SK-N-SH (cell line): ENCODE measurements around the gene CNTNAP2. TPM values are rescaled to one million over a fixed set of nuclear protein-coding genes. Genes with fewer than 3 reads are reported as not detected.

Source experiments
- CTCF ChIA-PET: fragments of 300-600, 350-600 bp; formaldehyde crosslinking; extraction: SDS; loops from one replicate; lab custom pipeline; 2021; lab: Yijun Ruan, JAX
- POLR2A ChIA-PET: fragments of 350-600 bp; sonication (Branson Sonifier 250); formaldehyde crosslinking; extraction: SDS; loops from one replicate; lab custom pipeline; 2020; ENCODE audit warnings: antibody characterized with exemption, inconsistent platforms; lab: Yijun Ruan, JAX
- DNase-seq: peaks from one replicate; pipeline ENCODE4 v3.0.0; 2012
- H2AFZ ChIP-seq: fragments of 200-600 bp; sonication (generic); 2 replicates; pipeline ENCODE4 v1.8.1; 2016; ENCODE audit warnings: antibody characterized with exemption, mild to moderate bottlenecking, low read depth
- H3F3A ChIP-seq: fragments of 200-600 bp; sonication (generic); replicated peaks from 2 replicates; pipeline ENCODE3; 2016; ENCODE audit warnings: antibody characterized with exemption, mild to moderate bottlenecking; ENCODE audit not compliant: insufficient read depth
- H3K27ac ChIP-seq, 2 experiments: fragments of 200-500 bp in 1 of 2; fragments of 200-600 bp in 1 of 2; sonication (Bioruptor generic) in 1 of 2; sonication (generic), shearing (Covaris generic) in 1 of 2; 2 replicates each; pipeline versions ENCODE4 v1.5.1 to v1.6.1; 2014 to 2016; ENCODE audit warnings: low read depth in 2 of 2, inconsistent platforms in 1 of 2, low read length in 1 of 2, mild to moderate bottlenecking in 1 of 2, mixed read lengths in 1 of 2
- H3K27me3 ChIP-seq: fragments of 200-600 bp; sonication (generic), shearing (Covaris generic); 2 replicates; pipeline ENCODE4 v1.6.1; 2016; ENCODE audit warnings: mixed run types; ENCODE audit not compliant: insufficient read depth
- H3K36me3 ChIP-seq, 2 experiments: fragments of 200-500 bp in 1 of 2; fragments of 200-600 bp in 1 of 2; sonication (Bioruptor generic) in 1 of 2; sonication (generic) in 1 of 2; replicated peaks in 1 of 2; 2 replicates each; pipeline versions ENCODE3 to v1.5.1; 2014 to 2016; ENCODE audit warnings: low read length in 1 of 2, mild to moderate bottlenecking in 1 of 2; ENCODE audit not compliant: insufficient read depth in 2 of 2, control insufficient read depth in 1 of 2
- H3K4me1 ChIP-seq, 2 experiments: fragments of 200-500 bp in 1 of 2; fragments of 200-600 bp in 1 of 2; sonication (Bioruptor generic) in 1 of 2; sonication (generic), shearing (Covaris generic) in 1 of 2; 2 replicates each; pipeline versions ENCODE4 v1.5.1 to v1.6.1; 2014 to 2016; ENCODE audit warnings: low read depth in 1 of 2, low read length in 1 of 2, mixed run types in 1 of 2; ENCODE audit not compliant: insufficient read depth in 2 of 2, control insufficient read depth in 1 of 2
- H3K4me2 ChIP-seq: fragments of 200-600 bp; sonication (generic), shearing (Covaris generic); 2 replicates; pipeline ENCODE4 v1.6.1; 2017; ENCODE audit warnings: mixed run types
- H3K4me3 ChIP-seq, 2 experiments: fragments of 200-500 bp in 1 of 2; fragments of 200-600 bp in 1 of 2; sonication (Bioruptor generic) in 1 of 2; sonication (generic), shearing (Covaris generic) in 1 of 2; 2 replicates each; pipeline versions ENCODE4 v1.5.1 to v1.8.1; 2014 to 2016; ENCODE audit warnings: low read depth in 2 of 2, inconsistent platforms in 1 of 2, low read length in 1 of 2, mild to moderate bottlenecking in 1 of 2, mixed read lengths in 1 of 2, moderate library complexity in 1 of 2
- H3K79me2 ChIP-seq: fragments of 200-600 bp; sonication (generic); 2 replicates; pipeline ENCODE4 v1.8.1; 2017; ENCODE audit warnings: mild to moderate bottlenecking; ENCODE audit not compliant: insufficient read depth
- H3K9ac ChIP-seq: fragments of 200-600 bp; sonication (generic); 2 replicates; pipeline ENCODE4 v1.6.1; 2017; ENCODE audit warnings: mixed run types
- H3K9me2 ChIP-seq: fragments of 200-600 bp; sonication (generic); 2 replicates; pipeline ENCODE4 v1.6.1; 2017; ENCODE audit warnings: mixed run types
- H3K9me3 ChIP-seq: fragments of 200-600 bp; sonication (generic); 2 replicates; pipeline ENCODE4 v1.6.1; 2017; ENCODE audit warnings: mixed run types, mild to moderate bottlenecking, moderate library complexity
- H4K20me1 ChIP-seq: fragments of 200-600 bp; sonication (generic); 2 replicates; pipeline ENCODE4 v1.6.1; 2017; ENCODE audit warnings: mild to moderate bottlenecking, mixed run types; ENCODE audit not compliant: insufficient read depth
- EP300 ChIP-seq, 2 experiments: IDR thresholded peaks; 2 replicates each; pipeline versions ENCODE4 v1.4.0 to v1.6.1; 2012; ENCODE audit warnings: borderline replicate concordance in 1 of 2, low read depth in 1 of 2, low read length in 1 of 2
- FOSL2 ChIP-seq: IDR thresholded peaks from 2 replicates; pipeline ENCODE4 v1.4.0; 2012; ENCODE audit warnings: low read depth, mild to moderate bottlenecking, moderate library complexity, borderline replicate concordance
- FOXJ3 ChIP-seq: sonication (generic); formaldehyde crosslinking; IDR thresholded peaks from 2 replicates; pipeline ENCODE4 v1.5.1; 2020; ENCODE audit warnings: mild to moderate bottlenecking, missing genetic modification reagents
- JUND ChIP-seq: IDR thresholded peaks from 2 replicates; pipeline ENCODE4 v1.4.0; 2012
- MAX ChIP-seq: IDR thresholded peaks from 2 replicates; pipeline ENCODE4 v1.4.0; 2012; ENCODE audit warnings: low read depth
- MXI1 ChIP-seq: IDR thresholded peaks from 2 replicates; pipeline ENCODE4 v1.6.1; 2012; ENCODE audit warnings: mild to moderate bottlenecking, low read depth, low read length, improper control_type of control experiment
- NFIC ChIP-seq: IDR thresholded peaks from 2 replicates; pipeline ENCODE4 v1.4.0; 2012; ENCODE audit warnings: borderline replicate concordance
- PBX3 ChIP-seq: IDR thresholded peaks from 2 replicates; pipeline ENCODE4; 2012
- RAD21 ChIP-seq: IDR thresholded peaks from 2 replicates; pipeline ENCODE4 v1.6.1; 2012; ENCODE audit warnings: mild to moderate bottlenecking, low read length
- RFX5 ChIP-seq: IDR thresholded peaks from 2 replicates; pipeline ENCODE4 v1.6.1; 2012; ENCODE audit warnings: mild to moderate bottlenecking, improper control_type of control experiment, low read length
- SIN3A ChIP-seq: IDR thresholded peaks from 2 replicates; pipeline ENCODE4 v1.6.1; 2012; ENCODE audit warnings: low read depth, mild to moderate bottlenecking, low read length, moderate library complexity, borderline replicate concordance
- SMC3 ChIP-seq: IDR thresholded peaks from 2 replicates; pipeline ENCODE4 v1.6.1; 2012; ENCODE audit warnings: low read depth, low read length, improper control_type of control experiment
- TAF1 ChIP-seq: IDR thresholded peaks from 2 replicates; pipeline ENCODE4 v1.6.1; 2012; ENCODE audit warnings: low read depth, mild to moderate bottlenecking, low read length, moderate library complexity, borderline replicate concordance
- TCF12 ChIP-seq: IDR thresholded peaks from 2 replicates; pipeline ENCODE4 v1.4.0; 2012
- TEAD4 ChIP-seq: IDR thresholded peaks from 2 replicates; pipeline ENCODE4 v1.4.0; 2012; ENCODE audit warnings: mild to moderate bottlenecking, borderline replicate concordance; ENCODE audit not compliant: insufficient read depth
- WGBS: methylation state at CpG from one replicate; pipeline ENCODE4 v1.1.6; 2017; ENCODE audit warnings: low lambda C conversion rate; 5-methylcytosine and 5-hydroxymethylcytosine counted together
- polyA plus RNA-seq, 3 experiments: library from polyadenylated mRNA; depleted of rRNA; stranded (reverse); fragments of >200 nt; gene quantifications; 2 replicates each; pipeline ENCODE4 v1.2.3, GENCODE V29; 2012
- TF ChIP-seq, protein P1 (sequence below): fragments of 150-350 bp; IDR thresholded peaks from 2 replicates; pipeline ENCODE4 v1.6.1; 2016; ENCODE audit warnings: mild to moderate bottlenecking, low read depth, low read length

CNTNAP2 gene
- polyA plus RNA-seq, 1 of the 3 experiments (the other 2 are of a cell fraction) = 3.4 TPM

GRCh38 chr7:147861058-147861716 is 1744.6 kb downstream of the CNTNAP2 start:
- Histone ChIP-seq H3K4me1 (peaks cover 0 to 25% of the 10 kb centered on the region in 2 experiments; a peak in 2 of 4 replicates), H3K4me3 (no peak overlapping the region), H4K20me1 (no peaks in the 10 kb centered on the region), H3F3A (peaks cover 28% of the 10 kb centered on the region), H3K27ac (peak overlapping the region in 1 of 2 experiments; percentile 68; a peak in 2 of 4 replicates), H3K9me3 (no peaks in the 10 kb centered on the region), H2AFZ (no peak overlapping the region), H3K4me2 (peak overlapping the region; percentile 0; the same call in 1 of the 2 replicates), H3K27me3 (no peaks in the 10 kb centered on the region), H3K9me2 (no peaks in the 10 kb centered on the region), H3K36me3 (no peaks in the 10 kb centered on the region), H3K9ac (no peak overlapping the region), H3K79me2 (no peaks in the 10 kb centered on the region)
- WGBS = 39% methylated on average over 1 of the region's 1 CpG
- no peak for DNase-seq
- ChIA-PET CTCF (interaction anchor here (1.0 kb wide), 1 partner anchor 10 kb away, joined by 3 read pairs; no protein-coding TSS in a partner anchor), POLR2A (no interaction called here)
- TF ChIP-seq, protein P1, sequence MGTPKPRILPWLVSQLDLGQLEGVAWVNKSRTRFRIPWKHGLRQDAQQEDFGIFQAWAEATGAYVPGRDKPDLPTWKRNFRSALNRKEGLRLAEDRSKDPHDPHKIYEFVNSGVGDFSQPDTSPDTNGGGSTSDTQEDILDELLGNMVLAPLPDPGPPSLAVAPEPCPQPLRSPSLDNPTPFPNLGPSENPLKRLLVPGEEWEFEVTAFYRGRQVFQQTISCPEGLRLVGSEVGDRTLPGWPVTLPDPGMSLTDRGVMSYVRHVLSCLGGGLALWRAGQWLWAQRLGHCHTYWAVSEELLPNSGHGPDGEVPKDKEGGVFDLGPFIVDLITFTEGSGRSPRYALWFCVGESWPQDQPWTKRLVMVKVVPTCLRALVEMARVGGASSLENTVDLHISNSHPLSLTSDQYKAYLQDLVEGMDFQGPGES = no peak
- no peak for TF ChIP-seq SIN3A
- TF ChIP-seq FOSL2 = peak; percentile 36; the same call in 1 of the 2 replicates
- TF ChIP-seq RFX5 = no peak
- no peak for TF ChIP-seq RAD21
- no peak for TF ChIP-seq FOXJ3
- 0 out of 2 replicates have a peak, but pooled peaks have one; percentile 26 for TF ChIP-seq MAX
- TF ChIP-seq TEAD4 = no peak
- peak; percentile 64 for TF ChIP-seq NFIC
- no peak for TF ChIP-seq TAF1
- peak; percentile 74 for TF ChIP-seq TCF12
- no peak for TF ChIP-seq SMC3
- peak; percentile 62; the same call in 1 of the 2 replicates for TF ChIP-seq JUND
- TF ChIP-seq PBX3 = peak; percentile 70
- TF ChIP-seq EP300 (IDR thresholded peaks at IDR 0.05; ENCODE audit: borderline replicate concordance in 1 of 2, low read depth in 1 of 2, low read length in 1 of 2) = peak in 1 of 2 experiments; percentile 34; a peak in 1 of 4 replicates
- no peak for TF ChIP-seq MXI1
- TF ChIP-seq, all 33 proteins: peak for 7
